ENCODE measurements around the gene UNC45A. TPM values are rescaled to one million over a fixed set of nuclear protein-coding genes. Genes with fewer than 3 reads are reported as not detected.

Gene UNC45A
- total RNA-seq, 1 donor from 2014 or later = 25.8 TPM

DNA sequence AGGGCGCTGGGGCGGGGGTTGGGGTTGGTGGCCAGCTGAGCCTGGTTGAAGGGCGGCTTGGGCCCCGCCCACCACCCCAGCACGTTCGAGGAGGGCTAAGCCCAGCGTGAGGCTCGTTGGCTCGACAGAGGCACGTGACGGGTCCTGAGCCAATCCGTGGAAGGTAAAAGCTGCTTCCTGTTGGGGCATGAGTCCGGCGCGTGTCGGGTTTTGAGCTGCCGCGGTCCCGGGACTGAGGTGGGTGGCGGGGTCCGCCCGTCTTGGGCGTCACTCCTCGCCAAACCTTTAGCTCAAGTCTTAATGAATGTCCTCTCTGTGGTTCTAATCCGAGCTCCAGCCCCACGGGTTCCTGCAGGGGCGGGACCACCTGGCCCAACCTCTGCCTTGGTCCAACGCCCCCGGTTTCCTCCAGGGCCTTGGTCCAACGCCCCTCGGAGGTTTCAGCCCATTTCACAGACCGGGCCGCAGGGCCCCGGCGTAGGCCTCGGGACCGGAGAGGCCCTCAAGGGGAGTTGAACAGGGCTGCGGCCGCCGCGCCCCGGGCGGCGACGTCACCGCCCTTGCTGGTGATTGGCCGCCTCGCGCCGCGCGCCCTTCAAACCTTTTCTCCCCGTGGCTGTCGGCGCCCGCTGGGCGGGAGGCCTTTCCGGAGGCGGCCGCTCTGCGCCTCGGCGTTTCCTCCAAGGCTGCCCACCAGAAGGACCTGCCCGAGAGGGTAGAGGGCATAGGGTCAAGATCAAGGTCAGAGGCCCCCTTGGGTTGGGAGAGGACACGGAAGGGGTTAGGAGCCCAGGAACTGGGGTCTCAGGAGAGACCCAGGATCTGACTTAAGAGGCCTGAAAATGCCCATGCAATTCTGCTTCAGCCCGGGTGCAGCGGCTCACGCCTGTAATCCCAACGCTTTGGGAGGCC, 19.9 kb downstream of the UNC45A start, which contains the start of gene RCCD1:
Gene RCCD1, plus strand, starts transcription at position 173 of the 912 bp plus-strand sequence. CDS start 1,851 bp downstream, outside the sequence.
- peak; percentile 93 for ATAC-seq
- intact Hi-C loops (cut with DNase I) = loop anchor here (5.0 to 10.0 kb wide), 3 partner anchors 37 to 317 kb away; partner anchors contain the start of genes PRC1 and VPS33B

DNA sequence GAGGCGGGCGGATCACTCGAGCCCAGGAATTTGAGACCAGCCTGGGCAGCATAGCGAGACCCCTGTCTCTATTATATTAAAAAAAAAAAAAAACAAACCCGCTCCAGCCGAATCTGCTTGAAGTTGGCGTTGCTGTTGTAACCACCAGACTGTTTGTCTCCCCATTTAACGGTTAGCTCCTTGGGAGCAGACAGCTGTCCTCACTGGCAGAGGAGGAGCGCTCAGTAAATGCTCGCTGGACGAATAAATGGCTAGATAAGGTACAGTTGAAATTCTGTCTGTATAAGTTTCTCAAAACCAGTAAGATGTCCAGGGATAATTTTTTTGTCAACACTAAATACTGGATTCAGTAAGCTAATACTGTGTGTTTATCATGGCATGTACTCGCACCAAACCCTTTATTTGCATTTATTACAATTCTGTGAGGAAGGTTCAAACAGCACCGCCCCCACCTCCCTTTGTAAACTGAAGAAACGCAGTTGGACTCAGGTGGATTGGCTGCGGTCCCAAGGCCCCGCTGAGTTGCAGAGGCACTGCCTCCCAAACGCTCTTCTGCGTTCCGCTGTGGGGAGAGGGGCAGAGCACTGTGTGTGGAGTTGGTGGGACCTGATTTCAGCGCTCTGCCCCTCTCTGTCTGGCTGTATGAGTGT, 20.7 kb downstream of the UNC45A start:
- no peak for ATAC-seq
- intact Hi-C loops (cut with DNase I) = loop anchor here (5.0 to 10.0 kb wide), 3 partner anchors 37 to 317 kb away; partner anchors contain the start of genes PRC1 and VPS33B
- no peak for DNase-seq (ENCODE audit: missing footprints)

More for the DNA sequence above, 19.9 kb downstream of the UNC45A start, which contains the start of gene RCCD1:
- DNase-seq (ENCODE audit: missing footprints) = peak; percentile 98

DNA sequence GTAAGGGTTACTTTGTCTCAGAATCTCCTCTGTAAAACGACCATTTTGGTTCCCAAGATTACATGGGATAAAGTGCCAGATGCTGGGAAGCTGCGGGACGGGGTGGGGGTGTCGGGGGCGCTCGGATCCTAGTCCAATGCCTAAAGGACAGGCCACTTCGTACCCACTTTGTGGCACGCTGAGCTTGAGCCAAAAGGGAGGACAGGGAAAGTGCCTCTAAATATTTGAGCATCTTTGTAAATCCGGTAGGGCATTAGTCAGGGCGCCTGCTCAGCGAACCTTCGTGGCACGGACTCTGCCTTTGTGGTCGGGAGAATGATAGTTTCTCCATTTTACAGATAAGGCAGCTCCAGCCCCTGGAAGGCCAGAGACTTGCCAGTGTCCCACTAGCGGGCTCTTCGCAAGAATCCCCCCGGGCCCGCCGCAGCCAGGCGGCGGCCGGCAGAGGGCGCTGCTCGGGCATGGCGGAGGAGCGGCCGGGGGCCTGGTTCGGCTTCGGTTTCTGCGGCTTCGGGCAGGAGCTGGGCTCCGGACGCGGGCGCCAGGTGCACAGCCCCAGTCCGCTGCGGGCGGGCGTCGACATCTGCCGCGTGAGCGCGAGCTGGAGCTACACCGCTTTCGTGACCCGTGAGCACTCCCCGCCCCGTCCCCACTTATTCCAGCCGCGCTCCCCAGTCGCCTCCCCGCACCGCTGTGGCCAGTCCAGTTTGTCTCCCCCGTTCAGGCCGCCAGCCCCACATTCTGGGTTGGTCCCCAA, 21.4 kb downstream of the UNC45A start:
- DNase-seq (ENCODE audit: missing footprints) (peak; percentile 91), ATAC-seq (peak; percentile 37)
- intact Hi-C loops (cut with DNase I) = loop anchor here (5.0 to 10.0 kb wide), 3 partner anchors 36 to 316 kb away; partner anchors contain the start of genes PRC1 and VPS33B

DNA sequence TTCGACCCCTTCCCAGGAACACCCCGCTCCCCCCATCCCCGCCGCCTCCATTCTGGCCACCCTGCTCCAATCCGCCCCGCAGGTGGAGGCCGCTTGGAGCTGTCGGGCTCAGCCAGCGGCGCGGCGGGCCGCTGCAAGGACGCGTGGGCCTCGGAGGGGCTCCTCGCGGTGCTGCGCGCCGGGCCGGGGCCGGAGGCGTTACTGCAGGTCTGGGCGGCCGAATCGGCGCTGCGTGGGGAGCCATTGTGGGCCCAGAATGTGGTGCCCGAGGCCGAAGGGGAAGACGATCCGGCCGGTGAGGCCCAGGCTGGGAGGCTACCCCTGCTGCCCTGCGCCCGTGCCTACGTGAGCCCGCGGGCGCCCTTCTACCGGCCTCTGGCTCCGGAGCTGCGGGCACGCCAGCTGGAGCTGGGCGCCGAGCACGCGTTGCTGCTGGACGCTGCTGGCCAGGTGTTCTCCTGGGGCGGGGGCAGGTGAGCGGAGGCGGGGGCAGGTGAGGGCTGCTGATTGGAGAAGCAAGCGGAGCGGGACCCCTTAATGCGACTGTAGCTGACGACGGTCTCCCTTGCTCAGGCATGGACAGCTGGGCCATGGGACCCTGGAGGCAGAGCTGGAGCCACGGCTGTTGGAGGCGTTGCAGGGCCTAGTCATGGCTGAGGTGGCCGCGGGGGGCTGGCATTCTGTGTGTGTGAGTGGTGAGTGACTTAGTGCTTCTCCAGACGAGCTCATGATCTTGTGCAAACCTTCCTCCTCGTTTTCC, 22.1 kb downstream of the UNC45A start:
- ATAC-seq = peak; percentile 6
- intact Hi-C loops (cut with DNase I) = loop anchor here (5.0 to 10.0 kb wide), 3 partner anchors 35 to 315 kb away; partner anchors contain the start of genes PRC1 and VPS33B
- DNase-seq (ENCODE audit: missing footprints) = no peak

DNA sequence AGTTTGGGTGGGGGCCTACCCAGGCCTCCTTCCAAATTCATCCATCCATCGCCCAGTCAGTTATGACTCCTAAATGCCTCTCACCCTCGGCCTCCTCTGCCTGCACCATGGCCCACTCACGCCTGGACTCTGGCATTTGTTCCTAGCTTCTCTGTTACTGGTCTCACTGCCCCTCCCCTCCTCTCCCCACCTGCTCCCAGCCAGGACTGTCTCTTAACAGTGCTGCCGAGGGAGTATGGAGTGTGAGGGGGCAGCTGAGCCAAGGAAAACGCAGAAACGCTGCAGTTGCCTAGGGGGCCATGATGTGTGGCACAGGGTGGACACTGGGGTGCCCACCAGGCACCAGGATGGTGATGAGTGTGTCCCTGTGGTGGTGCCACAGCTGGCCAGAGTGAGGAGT, 22.7 kb downstream of the UNC45A start:
- DNase-seq (ENCODE audit: missing footprints) = no peak
- intact Hi-C loops (cut with DNase I) = loop anchor here (5.0 to 10.0 kb wide), 3 partner anchors 35 to 315 kb away; partner anchors contain the start of genes PRC1 and VPS33B

DNA sequence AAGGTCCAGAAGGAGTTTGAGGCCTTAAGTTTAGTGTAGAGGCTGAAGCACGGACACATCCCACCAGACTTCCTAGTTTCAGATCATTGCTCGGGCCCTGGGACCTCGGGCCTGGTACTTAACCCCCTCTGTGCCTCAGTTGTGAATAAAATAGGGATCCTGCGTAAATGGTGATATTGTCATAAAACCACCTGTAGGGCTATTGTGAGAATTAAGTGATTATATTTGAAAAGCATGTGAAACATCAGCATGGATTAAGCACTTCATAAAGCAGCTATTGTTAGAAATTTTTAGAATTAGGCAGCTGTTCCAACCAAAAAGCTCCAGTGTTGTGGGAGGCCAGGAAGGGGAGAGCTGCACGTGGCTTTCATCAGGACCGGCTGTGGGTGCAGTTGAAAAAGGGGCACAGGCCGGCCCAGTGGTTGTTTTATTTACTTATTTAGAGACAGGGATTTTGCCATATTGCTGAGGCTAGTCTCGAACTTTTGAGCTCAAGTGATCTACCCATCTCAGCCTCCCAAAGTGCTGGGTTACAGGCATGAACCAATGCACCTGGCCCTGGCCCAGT, 24.0 kb downstream of the UNC45A start:
- intact Hi-C loops (cut with DNase I) = loop anchor here (5.0 to 10.0 kb wide), 3 partner anchors 33 to 313 kb away; partner anchors contain the start of genes PRC1 and VPS33B
- DNase-seq (ENCODE audit: missing footprints) (no peak), ATAC-seq (no peak)

More for the DNA sequence above, 22.7 kb downstream of the UNC45A start:
- ATAC-seq = no peak

DNA sequence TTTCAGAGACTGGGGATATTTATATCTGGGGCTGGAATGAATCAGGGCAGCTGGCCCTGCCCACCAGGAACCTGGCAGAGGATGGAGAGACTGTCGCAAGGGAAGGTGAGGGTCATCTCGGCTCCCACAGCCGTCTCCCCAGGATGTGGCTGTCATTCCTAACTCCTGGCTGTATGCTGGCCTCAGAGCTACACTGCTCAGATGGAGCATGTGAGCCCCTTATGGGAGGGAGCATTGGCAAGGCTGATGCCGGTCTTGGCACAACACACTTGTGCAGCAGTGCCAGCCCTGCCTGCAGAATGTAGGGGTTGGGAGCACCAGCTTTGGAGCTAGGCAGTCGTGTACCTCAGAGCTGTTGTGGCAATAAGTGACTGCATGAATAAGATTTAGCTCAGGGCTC, 24.8 kb downstream of the UNC45A start:
- intact Hi-C loops (cut with DNase I) = loop anchor here (2.0 to 10.0 kb wide), 4 partner anchors 32 to 312 kb away; partner anchors contain the start of genes PRC1 and VPS33B
- ATAC-seq (peak; percentile 77), DNase-seq (ENCODE audit: missing footprints) (no peak)

DNA sequence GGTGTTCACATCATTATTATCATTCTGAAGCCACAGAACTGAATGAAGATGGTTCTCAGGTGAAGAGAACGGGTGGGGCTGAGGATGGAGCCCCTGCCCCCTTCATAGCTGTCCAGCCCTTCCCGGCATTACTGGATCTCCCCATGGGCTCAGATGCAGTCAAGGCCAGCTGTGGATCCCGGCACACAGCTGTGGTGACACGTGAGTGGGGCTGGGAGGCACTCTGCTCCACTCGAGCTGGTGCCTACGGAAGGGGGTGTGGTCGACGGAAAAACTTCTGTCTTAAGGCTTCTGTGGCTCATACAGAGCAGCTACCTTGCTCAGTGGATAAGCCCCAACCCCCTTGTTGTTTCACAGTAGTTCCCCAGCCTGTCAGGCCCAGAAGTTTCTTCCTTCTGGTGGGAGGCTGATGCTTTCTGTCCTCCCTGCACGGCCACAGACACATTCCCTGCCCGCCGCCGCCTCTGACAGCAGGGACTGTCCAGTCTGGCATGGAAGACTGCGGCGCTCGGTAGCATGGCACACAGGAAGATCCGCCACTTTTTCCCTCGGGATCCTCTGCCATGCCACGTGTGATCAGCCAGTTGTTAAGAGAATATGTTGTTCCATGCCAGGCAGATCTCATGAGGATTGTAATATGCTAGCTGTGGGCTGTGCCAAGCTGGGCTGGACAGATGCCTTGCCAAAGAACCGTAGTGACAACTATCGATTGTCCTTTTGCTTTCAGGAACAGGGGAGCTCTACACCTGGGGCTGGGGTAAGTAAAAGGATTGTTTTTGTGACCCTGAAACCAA, 25.4 kb downstream of the UNC45A start:
- intact Hi-C loops (cut with DNase I) = loop anchor here (2.0 kb wide), 1 partner anchor 88 kb away; no protein-coding TSS in a partner anchor
- DNase-seq (ENCODE audit: missing footprints) (no peak), ATAC-seq (no peak)

DNA sequence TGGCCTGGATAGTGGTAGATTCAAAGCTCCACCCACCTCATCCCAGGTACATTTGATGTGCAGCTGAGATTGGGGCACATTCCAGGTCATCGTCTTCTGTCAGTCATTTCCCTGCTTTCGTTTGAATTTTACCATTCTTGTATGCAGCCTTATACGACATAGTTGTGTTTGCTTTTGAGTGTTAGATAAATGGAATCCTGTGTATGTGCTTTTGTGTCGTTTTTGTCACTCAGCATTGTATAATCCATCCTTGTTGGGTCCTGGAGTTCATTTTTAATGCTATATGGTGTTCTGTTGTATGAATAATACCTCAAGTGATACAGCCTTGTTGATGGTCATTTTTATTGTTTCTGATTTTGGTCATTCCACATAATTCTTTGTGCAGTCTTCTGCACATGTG, 26.9 kb downstream of the UNC45A start:
- DNase-seq (ENCODE audit: missing footprints) (no peak), ATAC-seq (no peak)
- intact Hi-C loops (cut with DNase I) = no loop called here

DNA sequence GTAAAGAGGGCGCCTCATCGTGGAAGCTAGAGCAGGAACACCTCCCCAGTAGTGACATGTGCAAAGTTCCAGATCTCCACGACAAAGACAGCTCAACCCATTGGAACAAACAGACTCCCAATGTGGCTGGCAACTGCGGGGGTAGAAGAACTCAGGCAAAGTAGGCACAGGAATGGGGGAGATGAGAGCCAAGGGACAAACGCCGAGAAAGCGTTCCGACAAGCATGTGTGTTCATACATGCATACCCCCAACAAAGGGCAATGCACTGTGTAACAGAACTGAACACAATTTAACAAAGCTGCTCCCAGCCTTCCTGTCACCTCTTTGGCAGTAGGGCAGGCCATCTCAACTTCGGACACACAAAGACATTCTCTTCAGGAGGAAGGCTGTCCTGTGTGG, 31.2 kb downstream of the UNC45A start:
- ATAC-seq (no peak), DNase-seq (ENCODE audit: missing footprints) (no peak)
- intact Hi-C loops (cut with DNase I) = no loop called here

DNA sequence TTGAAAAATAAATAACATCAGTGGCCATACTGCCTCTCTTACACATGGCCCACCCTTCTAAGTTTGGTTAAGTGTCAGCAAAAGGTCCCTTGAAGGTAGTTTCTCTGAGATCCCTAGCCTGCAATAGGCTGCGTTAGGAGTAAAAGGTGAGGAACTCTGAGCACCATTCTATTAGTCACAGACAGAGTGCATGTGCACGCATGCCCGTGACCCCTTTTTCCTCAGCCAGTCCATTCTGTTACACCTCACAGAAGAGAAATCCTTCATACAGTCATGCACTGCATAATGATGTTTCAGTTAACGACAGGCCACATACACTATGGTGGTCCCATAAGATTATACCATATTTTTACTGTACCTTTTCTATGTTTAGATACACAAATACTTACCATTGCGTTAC, 32.1 kb downstream of the UNC45A start:
- ATAC-seq (no peak), DNase-seq (ENCODE audit: missing footprints) (no peak)
- intact Hi-C loops (cut with DNase I) = no loop called here

DNA sequence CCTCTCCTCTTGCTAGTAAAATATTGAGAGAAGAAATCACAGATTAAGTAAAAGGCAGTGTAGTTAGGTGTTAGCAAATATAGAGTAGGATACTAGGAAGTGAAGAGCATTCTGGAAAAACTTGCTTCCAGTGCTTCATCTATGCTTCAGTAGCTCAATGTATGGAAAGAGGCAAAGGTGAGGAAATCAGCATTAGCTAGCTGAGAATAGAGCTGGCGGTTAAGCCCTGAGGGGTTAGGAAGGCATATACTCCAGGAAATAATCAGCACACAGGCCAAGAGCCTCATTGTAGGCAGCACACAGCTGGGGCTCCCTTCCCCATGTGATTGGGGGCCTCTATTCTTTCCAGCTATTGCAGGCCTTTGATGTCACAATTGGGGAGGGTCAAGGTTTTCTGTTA, 33.3 kb downstream of the UNC45A start:
- no peak for ATAC-seq
- no peak for DNase-seq (ENCODE audit: missing footprints)
- intact Hi-C loops (cut with DNase I) = no loop called here

DNA sequence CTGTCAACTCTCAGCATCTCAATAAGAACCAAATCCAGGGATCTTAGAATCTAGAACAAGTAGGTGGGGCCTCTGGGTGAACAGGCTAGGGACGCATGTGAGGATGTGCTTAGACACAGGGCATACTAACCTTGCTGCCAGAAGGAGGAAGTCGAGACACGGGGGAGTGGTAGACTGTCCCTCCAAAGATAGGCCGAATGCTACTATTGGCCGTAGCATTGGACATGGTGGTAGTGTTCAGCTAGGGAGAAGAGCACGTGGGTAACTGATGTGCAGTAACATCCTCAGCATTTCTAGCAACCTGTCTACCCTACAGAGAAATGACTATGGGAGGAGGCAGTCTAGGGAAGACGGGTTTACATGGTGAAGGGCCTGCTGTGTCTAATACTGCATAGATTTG, 35.2 kb downstream of the UNC45A start:
- ATAC-seq (no peak), DNase-seq (ENCODE audit: missing footprints) (no peak)
- intact Hi-C loops (cut with DNase I) = no loop called here

DNA sequence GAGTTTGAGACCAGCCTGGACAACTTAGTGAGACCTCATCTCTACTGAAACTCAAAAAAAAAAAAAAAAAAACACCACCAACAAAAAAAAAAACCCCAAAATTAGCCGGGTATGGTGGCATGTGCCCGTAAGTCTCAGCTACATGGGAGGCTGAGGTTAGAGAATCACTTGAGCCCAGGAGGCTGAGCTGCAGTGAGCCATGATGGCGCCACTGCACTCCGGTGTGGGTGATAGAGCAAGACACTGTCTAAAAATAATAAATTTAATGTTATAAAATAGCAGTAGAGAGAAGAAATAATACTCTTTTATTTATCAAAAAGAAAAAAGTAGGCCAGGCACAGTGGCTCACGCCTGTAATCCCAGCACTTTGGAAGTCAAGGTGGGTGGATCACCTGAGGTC, 37.0 kb downstream of the UNC45A start:
- intact Hi-C loops (cut with DNase I) = no loop called here
- DNase-seq (ENCODE audit: missing footprints) (no peak), ATAC-seq (no peak)

DNA sequence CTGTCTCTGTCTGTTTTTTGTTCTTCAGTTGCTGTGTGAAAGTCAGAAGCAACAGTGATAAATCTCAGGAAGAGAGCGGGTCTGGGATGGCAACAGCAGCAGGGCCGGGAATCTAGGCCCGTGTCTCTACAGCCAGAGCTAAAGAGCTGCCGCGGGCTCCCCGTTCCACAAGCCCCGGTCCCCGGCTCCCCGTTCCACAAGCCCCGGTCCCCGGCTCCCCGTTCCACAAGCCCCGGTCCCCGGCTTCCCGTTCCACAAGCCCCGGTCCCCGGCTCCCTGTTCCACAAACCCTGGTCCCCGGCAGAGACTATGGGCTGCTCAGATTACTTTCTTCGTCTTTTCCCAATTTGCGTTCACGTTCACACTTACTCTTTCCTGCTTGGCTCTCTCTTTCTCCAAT, 39.1 kb downstream of the UNC45A start:
- DNase-seq (ENCODE audit: missing footprints) = no peak
- intact Hi-C loops (cut with DNase I) = no loop called here

DNA sequence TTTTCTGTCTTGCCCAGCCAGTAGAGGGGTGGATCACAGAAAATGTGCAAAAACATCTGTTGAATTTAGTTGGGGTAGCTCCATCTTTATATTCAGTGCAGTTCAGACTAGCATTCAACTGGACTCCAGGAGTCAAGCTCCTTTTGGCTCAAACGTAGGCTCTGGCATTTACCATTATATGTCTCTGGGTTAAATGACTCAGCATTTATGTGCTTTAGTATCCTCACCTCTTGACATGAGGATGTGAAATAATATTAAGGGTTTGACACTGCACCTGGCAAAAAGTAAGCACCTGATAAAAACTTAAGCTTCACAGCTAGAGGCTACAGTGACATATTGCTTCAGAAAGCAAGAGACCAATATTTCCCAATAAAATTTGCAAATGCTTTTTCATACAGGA, 44.5 kb downstream of the UNC45A start:
- ATAC-seq (no peak), DNase-seq (ENCODE audit: missing footprints) (no peak)
- intact Hi-C loops (cut with DNase I) = no loop called here

More for the DNA sequence above, 39.1 kb downstream of the UNC45A start:
- no peak for ATAC-seq

DNA sequence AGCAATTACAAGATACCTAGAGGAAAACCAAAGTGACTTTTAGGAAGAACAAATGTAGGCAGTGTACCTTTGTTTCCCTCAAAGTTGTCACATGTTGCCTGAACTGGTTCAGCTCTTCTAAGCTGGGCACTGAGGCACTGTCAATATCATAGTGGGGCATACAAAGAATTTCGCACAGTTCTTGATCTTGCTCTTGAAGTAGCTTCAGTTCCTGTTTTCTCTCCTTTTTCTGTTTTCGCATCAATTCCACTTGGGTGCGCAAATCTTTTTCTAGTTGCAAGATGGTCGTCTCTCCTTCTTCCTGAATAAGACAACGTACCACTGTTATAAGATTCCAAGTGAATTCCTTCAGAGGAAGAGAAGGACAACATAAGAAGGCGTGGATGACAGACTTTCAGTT, 46.6 kb downstream of the UNC45A start:
- no peak for ATAC-seq
- DNase-seq (ENCODE audit: missing footprints) = no peak

More for the DNA sequence above, 46.6 kb downstream of the UNC45A start:
- intact Hi-C loops (cut with DNase I) = no loop called here

Data from Right ventricle myocardium inferior (tissue), 1 donor.